ENCODE data around the gene GPC5. TPM values are rescaled to one million over a fixed set of nuclear protein-coding genes. Genes with fewer than 3 reads are reported as not detected.

GPC5 gene
- total and polyA plus RNA-seq, 2 donors (not counting 3 experiments of a cell fraction or from before 2014, with no cell fraction given): 0.59 to 0.97 TPM

DNA sequence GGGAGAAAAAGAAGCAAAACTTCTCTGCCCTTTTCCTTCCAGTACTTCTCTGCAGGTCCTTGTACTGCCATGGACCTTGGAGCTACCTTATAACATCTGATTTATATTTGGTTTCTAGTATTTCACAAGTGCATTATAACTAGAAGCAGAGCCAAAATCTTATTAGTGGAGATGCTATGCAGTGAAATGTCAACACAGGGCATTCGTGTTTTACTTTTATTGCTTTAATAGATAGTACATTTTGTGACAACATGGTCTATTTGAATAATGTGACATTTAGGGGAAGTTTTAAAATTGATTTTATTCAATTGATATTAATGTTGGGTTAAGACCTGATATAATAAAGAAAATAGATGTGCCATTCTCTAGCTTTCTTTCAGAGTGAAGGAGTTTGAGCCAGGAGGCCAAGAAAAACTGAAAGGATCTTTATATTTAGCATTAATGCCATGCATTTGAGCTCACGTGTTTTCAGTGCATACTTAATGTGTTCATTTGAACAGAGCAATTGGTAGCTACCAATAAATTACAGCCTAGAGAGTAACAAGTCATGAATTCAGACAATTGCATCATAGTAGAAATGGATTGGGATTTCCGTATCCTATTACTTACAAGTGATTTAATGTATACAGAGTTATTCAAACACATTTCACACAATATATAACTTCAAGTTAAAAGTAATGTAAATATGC is 863.8 kb downstream of the GPC5 start:
- no peaks in the 10 kb centered on the region for H3K27me3 ChIP-seq (ENCODE audit: control insufficient read depth in 2 of 2, insufficient read depth in 2 of 2, low read length in 2 of 2)
- H3K9ac ChIP-seq (replicated peaks; ENCODE audit: extremely low read depth, insufficient read depth, low read length): no peak overlapping the region
- intact Hi-C loops (cut with micrococcal nuclease): no loop called here
- TF ChIP-seq EZH2 (IDR thresholded peaks at IDR 0.05; ENCODE audit: borderline replicate concordance, low read depth, low read length, severe bottlenecking) (no peak), POLR2A (IDR thresholded peaks at IDR 0.05; ENCODE audit: low read depth, low read length) (no peak), GATA2 (IDR thresholded peaks at IDR 0.05; ENCODE audit: insufficient read depth, insufficient read length, low read depth, low read length) (no peak), POLR2AphosphoS5 (IDR thresholded peaks at IDR 0.05; ENCODE audit: insufficient read depth, low read depth, low read length) (no peak), JUN (IDR thresholded peaks at IDR 0.05; ENCODE audit: borderline replicate concordance, insufficient read depth, insufficient read length, low read depth) (no peak), FOS (IDR thresholded peaks at IDR 0.05; ENCODE audit: borderline replicate concordance, insufficient read depth, low read length) (no peak), MYC (IDR thresholded peaks at IDR 0.05; ENCODE audit: low read depth, low read length) (no peak), MAX (IDR thresholded peaks at IDR 0.05; ENCODE audit: insufficient read depth, insufficient read length) (no peak)
- TF ChIP-seq, protein P1, sequence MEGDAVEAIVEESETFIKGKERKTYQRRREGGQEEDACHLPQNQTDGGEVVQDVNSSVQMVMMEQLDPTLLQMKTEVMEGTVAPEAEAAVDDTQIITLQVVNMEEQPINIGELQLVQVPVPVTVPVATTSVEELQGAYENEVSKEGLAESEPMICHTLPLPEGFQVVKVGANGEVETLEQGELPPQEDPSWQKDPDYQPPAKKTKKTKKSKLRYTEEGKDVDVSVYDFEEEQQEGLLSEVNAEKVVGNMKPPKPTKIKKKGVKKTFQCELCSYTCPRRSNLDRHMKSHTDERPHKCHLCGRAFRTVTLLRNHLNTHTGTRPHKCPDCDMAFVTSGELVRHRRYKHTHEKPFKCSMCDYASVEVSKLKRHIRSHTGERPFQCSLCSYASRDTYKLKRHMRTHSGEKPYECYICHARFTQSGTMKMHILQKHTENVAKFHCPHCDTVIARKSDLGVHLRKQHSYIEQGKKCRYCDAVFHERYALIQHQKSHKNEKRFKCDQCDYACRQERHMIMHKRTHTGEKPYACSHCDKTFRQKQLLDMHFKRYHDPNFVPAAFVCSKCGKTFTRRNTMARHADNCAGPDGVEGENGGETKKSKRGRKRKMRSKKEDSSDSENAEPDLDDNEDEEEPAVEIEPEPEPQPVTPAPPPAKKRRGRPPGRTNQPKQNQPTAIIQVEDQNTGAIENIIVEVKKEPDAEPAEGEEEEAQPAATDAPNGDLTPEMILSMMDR (IDR thresholded peaks at IDR 0.05; ENCODE audit: extremely low read depth in 1 of 2, insufficient read depth in 1 of 2, low read depth in 1 of 2, low read length in 2 of 2): no peak
- H4K20me1 ChIP-seq (replicated peaks; ENCODE audit: control insufficient read depth, extremely low read depth, insufficient read depth, low read length): no peaks in the 10 kb centered on the region
- no peaks in the 10 kb centered on the region for H3K79me2 ChIP-seq (ENCODE audit: control insufficient read depth, insufficient read depth, low read length)
- dilution Hi-C loops (cut with MboI; ENCODE audit: extremely low pct_ligation_motif_present, low sequenced_read_pairs): no loop called here
- no peak overlapping the region for H3K4me3 ChIP-seq (replicated peaks in 1 of 3; ENCODE audit: insufficient read depth in 1 of 3, low read depth in 1 of 3, low read length in 3 of 3)
- FAIRE-seq (no peak), DNase-seq (ENCODE audit: low read depth, low spot score) (no peak)
- H3K9me3 ChIP-seq (replicated peaks; ENCODE audit: control insufficient read depth, insufficient read depth, low read length): peaks cover 3% of the 10 kb centered on the region
- no peaks in the 10 kb centered on the region for H3K9me1 ChIP-seq (replicated peaks; ENCODE audit: control insufficient read depth, extremely low read depth, insufficient read depth, low read length)
- H2AFZ ChIP-seq (ENCODE audit: low read depth, low read length): no peak overlapping the region
- H3K27ac ChIP-seq (ENCODE audit: insufficient read depth, low read depth, low read length): no peak overlapping the region
- H3K4me1 ChIP-seq (ENCODE audit: control insufficient read depth, extremely low read depth, insufficient read depth, low read length): no peaks in the 10 kb centered on the region
- POLR2A ChIA-PET: no interaction called here
- H3K36me3 ChIP-seq (ENCODE audit: control insufficient read depth in 2 of 2, extremely low read depth in 1 of 2, insufficient read depth in 2 of 2, low read length in 2 of 2): no peaks in the 10 kb centered on the region
- BruUV-seq (replicated peaks): no TSS peak
- H3K4me2 ChIP-seq (ENCODE audit: insufficient read depth, low read length): no peak overlapping the region
- CTCF ChIA-PET: no interaction called here

All from endothelial cell of umbilical vein (primary cell).